Endothelial cell of umbilical vein (primary cell): ENCODE results near the gene SLC30A3. TPM values are rescaled to one million over a fixed set of nuclear protein-coding genes. Genes with fewer than 3 reads are reported as not detected.

Source experiments
- BruUV-seq: library from RNA; stranded (reverse); fragments of 400-500 nt; replicated peaks from 2 replicates; lab custom pipeline; 2021; lab: Mats Ljungman, UMichigan
- CTCF ChIA-PET: fragments of 300-600, 350-600 bp; sonication (Branson Sonifier 250); formaldehyde crosslinking; loops from one replicate; lab custom pipeline; 2021; ENCODE audit warnings: antibody characterized with exemption, inconsistent platforms; lab: Charles Lee
- POLR2A ChIA-PET: fragments of 300-600, 350-600 bp; sonication (Branson Sonifier 250); formaldehyde crosslinking; loops from one replicate; lab custom pipeline; 2021; ENCODE audit warnings: antibody characterized with exemption, inconsistent platforms; lab: Charles Lee
- DNase-seq: peaks from one replicate; pipeline ENCODE4 v3.0.0-alpha.2; 2011; ENCODE audit warnings: low read depth, low spot score
- FAIRE-seq: peaks from 2 replicates; lab custom pipeline; 2011; peaks lifted over from hg19 to GRCh38; lab: Jason Lieb, UNC
- H2AFZ ChIP-seq: 2 replicates; pipeline ENCODE4 v1.6.0; 2012; ENCODE audit warnings: low read depth, low read length, control low read depth, inconsistent platforms
- H3K27ac ChIP-seq: 2 replicates; pipeline ENCODE4 v1.5.1; 2011; ENCODE audit warnings: low read depth, mild to moderate bottlenecking, control low read depth, low read length, moderate library complexity; ENCODE audit not compliant: insufficient read depth
- H3K27me3 ChIP-seq, 2 experiments: 2 replicates each; pipeline versions ENCODE4 v1.6.0 to v1.6.1; 2011; ENCODE audit warnings: low read length in 2 of 2, mixed read lengths in 1 of 2; ENCODE audit not compliant: control insufficient read depth in 2 of 2, insufficient read depth in 2 of 2
- H3K36me3 ChIP-seq, 2 experiments: 2 replicates in 1 of 2; 3 replicates in 1 of 2; pipeline ENCODE4 v1.5.1; 2011; ENCODE audit warnings: low read length in 2 of 2, mild to moderate bottlenecking in 1 of 2, moderate library complexity in 1 of 2; ENCODE audit not compliant: control insufficient read depth in 2 of 2, insufficient read depth in 2 of 2; ENCODE audit errors: extremely low read depth in 1 of 2
- H3K4me1 ChIP-seq: 3 replicates; pipeline ENCODE4 v1.5.1; 2011; ENCODE audit warnings: mild to moderate bottlenecking, low read length; ENCODE audit not compliant: control insufficient read depth, insufficient read depth; ENCODE audit errors: extremely low read depth
- H3K4me2 ChIP-seq: 2 replicates; pipeline ENCODE4 v1.6.1; 2011; ENCODE audit warnings: low read length, control low read depth, mixed read lengths; ENCODE audit not compliant: insufficient read depth
- H3K4me3 ChIP-seq, 3 experiments: fragments of 200-600 bp in 1 of 3; sonication (generic), shearing (Covaris generic) in 1 of 3; replicated peaks in 1 of 3; 2 replicates each; pipeline ENCODE4 v1.5.1; 2011 to 2016; ENCODE audit warnings: control low read depth in 3 of 3, low read length in 3 of 3, mild to moderate bottlenecking in 2 of 3, inconsistent platforms in 1 of 3, low read depth in 1 of 3, moderate library complexity in 1 of 3; ENCODE audit not compliant: insufficient read depth in 1 of 3
- H3K79me2 ChIP-seq: 2 replicates; pipeline ENCODE4 v1.6.0; 2012; ENCODE audit warnings: low read length, inconsistent platforms; ENCODE audit not compliant: control insufficient read depth, insufficient read depth
- H3K9ac ChIP-seq: replicated peaks from 2 replicates; pipeline ENCODE3; 2011; ENCODE audit warnings: low read length, control low read depth; ENCODE audit not compliant: insufficient read depth; ENCODE audit errors: extremely low read depth
- H3K9me1 ChIP-seq: replicated peaks from 3 replicates; pipeline ENCODE4 v1.6.0; 2011; ENCODE audit warnings: mild to moderate bottlenecking, low read length; ENCODE audit not compliant: control insufficient read depth, insufficient read depth; ENCODE audit errors: extremely low read depth
- H3K9me3 ChIP-seq: replicated peaks from 2 replicates; pipeline ENCODE4 v1.5.1; 2012; ENCODE audit warnings: low read length, inconsistent platforms; ENCODE audit not compliant: control insufficient read depth, insufficient read depth
- H4K20me1 ChIP-seq: replicated peaks from 2 replicates; pipeline ENCODE3; 2011; ENCODE audit warnings: mild to moderate bottlenecking, low read length; ENCODE audit not compliant: control insufficient read depth, insufficient read depth; ENCODE audit errors: extremely low read depth
- EZH2 ChIP-seq: IDR thresholded peaks from 2 replicates; pipeline ENCODE4 v1.6.1; 2012; ENCODE audit warnings: borderline replicate concordance, low read depth, mild to moderate bottlenecking, moderate library complexity, low read length, inconsistent platforms; ENCODE audit not compliant: severe bottlenecking
- FOS ChIP-seq: IDR thresholded peaks from 2 replicates; pipeline ENCODE4 v1.6.1; 2011; ENCODE audit warnings: mild to moderate bottlenecking, low read length, moderate library complexity, borderline replicate concordance; ENCODE audit not compliant: insufficient read depth
- GATA2 ChIP-seq: IDR thresholded peaks from 2 replicates; pipeline ENCODE4 v1.7.0; 2011; ENCODE audit warnings: low read depth, mild to moderate bottlenecking, moderate library complexity, mixed read lengths, low read length; ENCODE audit not compliant: insufficient read length, insufficient read depth
- JUN ChIP-seq: IDR thresholded peaks from 2 replicates; pipeline ENCODE4 v1.6.1; 2011; ENCODE audit warnings: borderline replicate concordance, low read depth; ENCODE audit not compliant: insufficient read length, insufficient read depth
- MAX ChIP-seq: IDR thresholded peaks from 2 replicates; pipeline ENCODE4 v1.6.1; 2011; ENCODE audit not compliant: insufficient read depth, insufficient read length
- MYC ChIP-seq: IDR thresholded peaks from one replicate; pipeline ENCODE4 v1.6.1; 2011; ENCODE audit warnings: mild to moderate bottlenecking, low read depth, low read length
- POLR2A ChIP-seq: IDR thresholded peaks from 2 replicates; pipeline ENCODE4 v1.6.1; 2012; ENCODE audit warnings: low read depth, mild to moderate bottlenecking, control low read depth, low read length
- POLR2AphosphoS5 ChIP-seq: IDR thresholded peaks from 2 replicates; pipeline ENCODE4 v1.6.1; 2012; ENCODE audit warnings: low read depth, mild to moderate bottlenecking, control low read depth, low read length, moderate library complexity; ENCODE audit not compliant: insufficient read depth
- dilution Hi-C: fragments of 300-500 bp; cut with MboI; formaldehyde crosslinking; loops from one replicate; pipeline ENCODE4 v1.15.0; 2019; ENCODE audit warnings: low sequenced_read_pairs; ENCODE audit not compliant: extremely low pct_ligation_motif_present
- intact Hi-C: fragments of 100-400 bp; cut with micrococcal nuclease; formaldehyde crosslinking; loops from one replicate; pipeline ENCODE4 v1.10.0; 2022
- polyA plus RNA-seq, 4 experiments: library from polyadenylated mRNA; depleted of rRNA in 3 of 4; stranded (reverse) in 3 of 4; unstranded in 1 of 4; fragments of >200 nt; gene quantifications; 2 replicates each; pipeline versions ENCODE4 v1.2.1 to v1.2.3, GENCODE V29; 2011 to 2012; ENCODE audit warnings: missing spikeins in 1 of 4
- total RNA-seq: library from RNA; stranded (reverse); gene quantifications from 2 replicates; pipeline ENCODE4 v1.2.3, GENCODE V29; 2021
- TF ChIP-seq, protein P1 (sequence below), 2 donors: IDR thresholded peaks; 1 replicate in 1 of 2; 2 replicates in 1 of 2; pipeline ENCODE4 v1.5.1; 2011; ENCODE audit warnings: low read length in 2 of 2, mild to moderate bottlenecking in 2 of 2, moderate library complexity in 2 of 2, control low read depth in 1 of 2, inconsistent platforms in 1 of 2, low read depth in 1 of 2; ENCODE audit not compliant: insufficient read depth in 1 of 2; ENCODE audit errors: extremely low read depth in 1 of 2

The SLC30A3 gene
- total and polyA plus RNA-seq, 2 donors (not counting 3 experiments of a cell fraction or from before 2014, with no cell fraction given), result 16.7 to 63.9 TPM

- POLR2A ChIA-PET, result no interaction called here
These were observed 37.3 kb downstream of the SLC30A3 start for GRCh38 chr2:27225526-27225925.

More at GRCh38 chr2:27225526-27225925, 37.3 kb downstream of the SLC30A3 start:
- FAIRE-seq, result no peak
- H2AFZ ChIP-seq, result no peak overlapping the region
- BruUV-seq, result no TSS peak
- TF ChIP-seq, protein P1, sequence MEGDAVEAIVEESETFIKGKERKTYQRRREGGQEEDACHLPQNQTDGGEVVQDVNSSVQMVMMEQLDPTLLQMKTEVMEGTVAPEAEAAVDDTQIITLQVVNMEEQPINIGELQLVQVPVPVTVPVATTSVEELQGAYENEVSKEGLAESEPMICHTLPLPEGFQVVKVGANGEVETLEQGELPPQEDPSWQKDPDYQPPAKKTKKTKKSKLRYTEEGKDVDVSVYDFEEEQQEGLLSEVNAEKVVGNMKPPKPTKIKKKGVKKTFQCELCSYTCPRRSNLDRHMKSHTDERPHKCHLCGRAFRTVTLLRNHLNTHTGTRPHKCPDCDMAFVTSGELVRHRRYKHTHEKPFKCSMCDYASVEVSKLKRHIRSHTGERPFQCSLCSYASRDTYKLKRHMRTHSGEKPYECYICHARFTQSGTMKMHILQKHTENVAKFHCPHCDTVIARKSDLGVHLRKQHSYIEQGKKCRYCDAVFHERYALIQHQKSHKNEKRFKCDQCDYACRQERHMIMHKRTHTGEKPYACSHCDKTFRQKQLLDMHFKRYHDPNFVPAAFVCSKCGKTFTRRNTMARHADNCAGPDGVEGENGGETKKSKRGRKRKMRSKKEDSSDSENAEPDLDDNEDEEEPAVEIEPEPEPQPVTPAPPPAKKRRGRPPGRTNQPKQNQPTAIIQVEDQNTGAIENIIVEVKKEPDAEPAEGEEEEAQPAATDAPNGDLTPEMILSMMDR (IDR thresholded peaks at IDR 0.05; ENCODE audit: extremely low read depth in 1 of 2, insufficient read depth in 1 of 2, low read depth in 1 of 2, low read length in 2 of 2), result no peak
- TF ChIP-seq POLR2A (no peak), POLR2AphosphoS5 (no peak), MAX (no peak), GATA2 (no peak), FOS (no peak), JUN (no peak), MYC (no peak), EZH2 (no peak)
- H3K9me3 ChIP-seq, result no peaks in the 10 kb centered on the region
- H3K9ac ChIP-seq, result no peak overlapping the region
- H3K9me1 ChIP-seq, result no peaks in the 10 kb centered on the region
- H3K27ac ChIP-seq, result no peak overlapping the region
- H3K79me2 ChIP-seq, result no peaks in the 10 kb centered on the region
- no peak overlapping the region for H3K4me2 ChIP-seq
- DNase-seq, result no peak
- CTCF ChIA-PET, result interaction anchor here (1.9 kb wide), 1 partner anchor 54 kb away, joined by 7 read pairs; no protein-coding TSS in a partner anchor
- intact Hi-C loops (no loop called here), dilution Hi-C loops (no loop called here)
- H3K27me3 ChIP-seq, result no peaks in the 10 kb centered on the region
- H3K4me3 ChIP-seq, result no peak overlapping the region
- no peaks in the 10 kb centered on the region for H3K4me1 ChIP-seq
- no peaks in the 10 kb centered on the region for H4K20me1 ChIP-seq
- H3K36me3 ChIP-seq, result peaks cover 33 to 39% of the 10 kb centered on the region in 2 experiments
